ENCODE measurements around the gene RAB36. TPM values are rescaled to one million over a fixed set of nuclear protein-coding genes. Genes with fewer than 3 reads are reported as not detected.

The RAB36 gene
- total and polyA plus RNA-seq, 9 of the 15 experiments (the other 6 are each of a cell fraction or from before 2014, with no cell fraction given): 0.04 to 0.50 (median 0.08) TPM; not detected in 3

DNA sequence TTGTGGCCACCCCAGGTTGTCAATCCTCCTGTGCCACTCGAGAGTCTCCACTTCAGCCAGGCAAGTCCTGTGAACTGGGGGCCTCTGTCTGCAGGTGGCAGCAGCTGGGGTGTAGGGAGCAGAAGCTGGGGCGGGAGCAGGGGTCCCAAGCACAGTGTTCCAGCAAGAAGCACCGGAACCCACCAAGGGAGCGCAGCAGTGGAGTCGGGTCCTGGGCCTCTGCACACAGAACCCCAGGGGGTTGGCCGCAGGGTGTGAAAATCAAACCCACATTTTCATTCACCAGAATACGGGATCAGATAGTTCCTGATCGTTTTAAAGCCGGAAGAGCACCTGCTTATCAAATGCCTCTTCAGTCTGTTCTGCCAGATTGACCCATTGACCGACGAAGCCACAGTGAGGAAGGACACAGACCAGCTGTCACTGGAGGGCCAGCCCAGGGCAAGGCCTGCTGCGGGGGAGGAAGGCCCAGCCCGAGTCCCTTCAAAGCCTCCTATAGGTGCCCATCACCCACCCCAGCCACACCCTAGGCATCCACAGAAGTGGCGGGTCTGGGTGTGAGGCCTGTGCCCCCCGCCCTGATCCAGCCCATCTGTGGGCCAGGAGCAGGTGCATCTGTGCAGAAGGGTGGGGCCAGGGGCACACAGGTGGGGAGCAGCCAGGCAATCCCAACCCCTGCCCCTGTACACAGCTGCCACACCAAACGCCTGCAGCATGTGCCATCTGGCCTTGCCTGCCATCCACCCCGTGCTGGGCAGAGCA, 37.6 kb upstream of the RAB36 start (continued):
- TF ChIP-seq, protein P1, sequence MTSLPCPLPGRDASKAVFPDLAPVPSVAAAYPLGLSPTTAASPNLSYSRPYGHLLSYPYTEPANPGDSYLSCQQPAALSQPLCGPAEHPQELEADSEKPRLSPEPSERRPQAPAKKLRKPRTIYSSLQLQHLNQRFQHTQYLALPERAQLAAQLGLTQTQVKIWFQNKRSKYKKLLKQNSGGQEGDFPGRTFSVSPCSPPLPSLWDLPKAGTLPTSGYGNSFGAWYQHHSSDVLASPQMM (CRISPR knock-in tag; IDR thresholded peaks at IDR 0.05): no peak
- TF ChIP-seq ZNF3 (CRISPR knock-in tag; IDR thresholded peaks at IDR 0.05) (no peak), ZNF224 (CRISPR knock-in tag; IDR thresholded peaks at IDR 0.05) (no peak), CBFA2T3 (IDR thresholded peaks at IDR 0.05) (peak; percentile 83), FUS (optimal IDR thresholded peaks at IDR 0.05; ENCODE audit: low read depth, low read length) (no peak), BHLHE40 (IDR thresholded peaks at IDR 0.05; ENCODE audit: low read length) (0 out of 2 replicates have a peak, but pooled peaks have one; percentile 3), MIER1 (IDR thresholded peaks at IDR 0.05; ENCODE audit: low read depth) (no peak), RNF2 (IDR thresholded peaks at IDR 0.05) (no peak), ATF1 (CRISPR knock-in tag; IDR thresholded peaks at IDR 0.05) (0 out of 2 replicates have a peak, but pooled peaks have one; percentile 4), ATF1 (tag; IDR thresholded peaks at IDR 0.05) (no peak), RAD21 (CRISPR knock-in tag; conservative IDR thresholded peaks at IDR 0.05 in 1 of 2, IDR thresholded peaks at IDR 0.05 in 1 of 2) (no peak), TRIM24 (IDR thresholded peaks at IDR 0.05) (no peak), ZNF121 (CRISPR knock-in tag; conservative IDR thresholded peaks at IDR 0.05) (no peak), TAF9B (IDR thresholded peaks at IDR 0.05; ENCODE audit: partially characterized antibody) (no peak), ZNF146 (CRISPR knock-in tag; IDR thresholded peaks at IDR 0.05; ENCODE audit: unreplicated experiment) (no peak), STAT5B (CRISPR knock-in tag; IDR thresholded peaks at IDR 0.05) (no peak), YY1 (IDR thresholded peaks at IDR 0.05; ENCODE audit: borderline replicate concordance in 1 of 3, control insufficient read depth in 1 of 3, extremely low read depth in 1 of 3, insufficient read depth in 3 of 3, insufficient read length in 1 of 3, insufficient replicate concordance in 2 of 3, low read depth in 1 of 3, low read length in 2 of 3) (no peak), MCM5 (IDR thresholded peaks at IDR 0.05; ENCODE audit: low read depth) (no peak), HOXB6 (CRISPR knock-in tag; IDR thresholded peaks at IDR 0.05; ENCODE audit: borderline replicate concordance) (no peak), PRMT5 (CRISPR knock-in tag; IDR thresholded peaks at IDR 0.05) (no peak), ZKSCAN8 (CRISPR knock-in tag; IDR thresholded peaks at IDR 0.05) (no peak), MED1 (CRISPR knock-in tag; IDR thresholded peaks at IDR 0.05; ENCODE audit: borderline replicate concordance) (no peak)
- TF ChIP-seq, protein P2, sequence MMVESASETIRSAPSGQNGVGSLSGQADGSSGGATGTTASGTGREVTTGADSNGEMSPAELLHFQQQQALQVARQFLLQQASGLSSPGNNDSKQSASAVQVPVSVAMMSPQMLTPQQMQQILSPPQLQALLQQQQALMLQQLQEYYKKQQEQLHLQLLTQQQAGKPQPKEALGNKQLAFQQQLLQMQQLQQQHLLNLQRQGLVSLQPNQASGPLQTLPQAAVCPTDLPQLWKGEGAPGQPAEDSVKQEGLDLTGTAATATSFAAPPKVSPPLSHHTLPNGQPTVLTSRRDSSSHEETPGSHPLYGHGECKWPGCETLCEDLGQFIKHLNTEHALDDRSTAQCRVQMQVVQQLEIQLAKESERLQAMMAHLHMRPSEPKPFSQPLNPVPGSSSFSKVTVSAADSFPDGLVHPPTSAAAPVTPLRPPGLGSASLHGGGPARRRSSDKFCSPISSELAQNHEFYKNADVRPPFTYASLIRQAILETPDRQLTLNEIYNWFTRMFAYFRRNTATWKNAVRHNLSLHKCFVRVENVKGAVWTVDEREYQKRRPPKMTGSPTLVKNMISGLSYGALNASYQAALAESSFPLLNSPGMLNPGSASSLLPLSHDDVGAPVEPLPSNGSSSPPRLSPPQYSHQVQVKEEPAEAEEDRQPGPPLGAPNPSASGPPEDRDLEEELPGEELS (CRISPR knock-in tag; IDR thresholded peaks at IDR 0.05; ENCODE audit: borderline replicate concordance): no peak
- TF ChIP-seq, protein P3, sequence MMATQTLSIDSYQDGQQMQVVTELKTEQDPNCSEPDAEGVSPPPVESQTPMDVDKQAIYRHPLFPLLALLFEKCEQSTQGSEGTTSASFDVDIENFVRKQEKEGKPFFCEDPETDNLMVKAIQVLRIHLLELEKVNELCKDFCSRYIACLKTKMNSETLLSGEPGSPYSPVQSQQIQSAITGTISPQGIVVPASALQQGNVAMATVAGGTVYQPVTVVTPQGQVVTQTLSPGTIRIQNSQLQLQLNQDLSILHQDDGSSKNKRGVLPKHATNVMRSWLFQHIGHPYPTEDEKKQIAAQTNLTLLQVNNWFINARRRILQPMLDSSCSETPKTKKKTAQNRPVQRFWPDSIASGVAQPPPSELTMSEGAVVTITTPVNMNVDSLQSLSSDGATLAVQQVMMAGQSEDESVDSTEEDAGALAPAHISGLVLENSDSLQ (IDR thresholded peaks at IDR 0.05): no peak
- TF ChIP-seq, protein P4, sequence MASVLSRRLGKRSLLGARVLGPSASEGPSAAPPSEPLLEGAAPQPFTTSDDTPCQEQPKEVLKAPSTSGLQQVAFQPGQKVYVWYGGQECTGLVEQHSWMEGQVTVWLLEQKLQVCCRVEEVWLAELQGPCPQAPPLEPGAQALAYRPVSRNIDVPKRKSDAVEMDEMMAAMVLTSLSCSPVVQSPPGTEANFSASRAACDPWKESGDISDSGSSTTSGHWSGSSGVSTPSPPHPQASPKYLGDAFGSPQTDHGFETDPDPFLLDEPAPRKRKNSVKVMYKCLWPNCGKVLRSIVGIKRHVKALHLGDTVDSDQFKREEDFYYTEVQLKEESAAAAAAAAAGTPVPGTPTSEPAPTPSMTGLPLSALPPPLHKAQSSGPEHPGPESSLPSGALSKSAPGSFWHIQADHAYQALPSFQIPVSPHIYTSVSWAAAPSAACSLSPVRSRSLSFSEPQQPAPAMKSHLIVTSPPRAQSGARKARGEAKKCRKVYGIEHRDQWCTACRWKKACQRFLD (CRISPR knock-in tag; IDR thresholded peaks at IDR 0.05): no peak

All from K562 (cell line).